ENCODE data around the gene XRCC6.

XRCC6 gene

DNA sequence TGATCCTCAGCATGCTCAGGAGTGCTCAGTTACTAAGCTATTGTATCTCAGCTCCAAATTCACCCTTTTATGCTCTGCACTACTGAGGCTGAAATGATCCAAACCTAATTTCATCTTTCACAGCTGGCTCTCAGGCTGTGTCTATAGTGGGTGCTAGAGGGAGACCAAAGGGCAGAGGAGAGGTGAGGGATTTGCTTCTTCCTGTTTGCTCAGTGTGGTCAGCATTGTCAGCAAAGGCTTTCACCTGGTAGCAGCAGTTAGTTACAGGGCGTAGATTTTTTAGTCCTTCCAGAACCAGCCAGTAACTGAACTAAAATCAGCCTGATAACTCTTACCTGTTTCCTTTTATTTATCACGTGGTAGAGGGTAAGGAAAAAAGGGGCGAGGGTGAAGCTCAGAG, 33.2 kb downstream of the XRCC6 start:
- H2AFZ ChIP-seq (ENCODE audit: low read depth, low read length): no peak overlapping the region
- no peak overlapping the region for H3K4me2 ChIP-seq (ENCODE audit: low read length, poor library complexity, severe bottlenecking)
- H2BK5ac ChIP-seq (ENCODE audit: low read depth, low read length, poor library complexity, severe bottlenecking): no peak overlapping the region
- H3K27ac ChIP-seq (ENCODE audit: low read length, poor library complexity, severe bottlenecking): no peak overlapping the region
- no peak overlapping the region for H3K4me3 ChIP-seq (ENCODE audit: insufficient read depth in 1 of 2, low read depth in 1 of 2, low read length in 2 of 2)
- peaks cover 82 to 89% of the 10 kb centered on the region in 2 experiments for H3K36me3 ChIP-seq (ENCODE audit: control insufficient read depth in 1 of 2, insufficient read depth in 2 of 2, low read depth in 1 of 2, low read length in 2 of 2)
- H4K8ac ChIP-seq (ENCODE audit: low read length): no peak overlapping the region
- H2BK120ac ChIP-seq (ENCODE audit: low read depth, low read length): no peak overlapping the region
- H3K14ac ChIP-seq (ENCODE audit: low read length in 2 of 2): no peak overlapping the region
- H3K27me3 ChIP-seq (ENCODE audit: control insufficient read depth in 1 of 2, insufficient read depth in 1 of 2, low read length in 2 of 2): no peaks in the 10 kb centered on the region
- H3K9ac ChIP-seq (ENCODE audit: low read length): no peak overlapping the region
- no peak overlapping the region for H4K91ac ChIP-seq (ENCODE audit: low read length)
- DNase-seq: no peak
- no peak overlapping the region for H2AK5ac ChIP-seq (ENCODE audit: low read length, severe bottlenecking)
- H3K4ac ChIP-seq (ENCODE audit: low read depth in 1 of 2, low read length in 2 of 2): no peak overlapping the region
- no peaks in the 10 kb centered on the region for H3K9me3 ChIP-seq (ENCODE audit: control insufficient read depth, low read length)
- no peak overlapping the region for H2BK15ac ChIP-seq (ENCODE audit: low read depth, poor library complexity, severe bottlenecking)
- H3K79me1 ChIP-seq (replicated peaks; ENCODE audit: low read length, poor library complexity, severe bottlenecking): peaks cover 38% of the 10 kb centered on the region
- whole genome bisulfite sequencing: 96% methylated on average over 2 of the region's 3 CpGs
- no peak overlapping the region for H3K23ac ChIP-seq (ENCODE audit: low read length in 2 of 2)
- peaks cover 1% of the 10 kb centered on the region for H3K4me1 ChIP-seq (ENCODE audit: control insufficient read depth, insufficient read depth, low read depth, low read length)
- H3K18ac ChIP-seq (ENCODE audit: low read depth in 1 of 2, low read length in 2 of 2): no peak overlapping the region
- no peak overlapping the region for H2BK12ac ChIP-seq (ENCODE audit: low read length in 2 of 2)

- H2BK12ac ChIP-seq (ENCODE audit: low read length in 2 of 2): no peak overlapping the region
- no peak overlapping the region for H3K9ac ChIP-seq (ENCODE audit: low read length)
- H3K4me1 ChIP-seq (ENCODE audit: control insufficient read depth, insufficient read depth, low read depth, low read length): peaks cover 1% of the 10 kb centered on the region
- H2AK5ac ChIP-seq (ENCODE audit: low read length, severe bottlenecking): no peak overlapping the region
- no peak overlapping the region for H4K8ac ChIP-seq (ENCODE audit: low read length)
- no peaks in the 10 kb centered on the region for H3K27me3 ChIP-seq (ENCODE audit: control insufficient read depth in 1 of 2, insufficient read depth in 1 of 2, low read length in 2 of 2)
- no peak overlapping the region for H3K27ac ChIP-seq (ENCODE audit: low read length, poor library complexity, severe bottlenecking)
- 95% methylated on average over 5 of the region's 5 CpGs for WGBS
- H3K36me3 ChIP-seq (ENCODE audit: control insufficient read depth in 1 of 2, insufficient read depth in 2 of 2, low read depth in 1 of 2, low read length in 2 of 2): peaks cover 73 to 95% of the 10 kb centered on the region in 2 experiments
- no peak overlapping the region for H3K4me2 ChIP-seq (ENCODE audit: low read length, poor library complexity, severe bottlenecking)
- no peak overlapping the region for H2BK120ac ChIP-seq (ENCODE audit: low read depth, low read length)
- no peak overlapping the region for H3K18ac ChIP-seq (ENCODE audit: low read depth in 1 of 2, low read length in 2 of 2)
- H3K79me1 ChIP-seq (replicated peaks; ENCODE audit: low read length, poor library complexity, severe bottlenecking): peaks cover 32% of the 10 kb centered on the region
- no peaks in the 10 kb centered on the region for H3K9me3 ChIP-seq (ENCODE audit: control insufficient read depth, low read length)
- H3K4me3 ChIP-seq (ENCODE audit: insufficient read depth in 1 of 2, low read depth in 1 of 2, low read length in 2 of 2): no peak overlapping the region
- no peak overlapping the region for H2AFZ ChIP-seq (ENCODE audit: low read depth, low read length)
- no peak overlapping the region for H2BK5ac ChIP-seq (ENCODE audit: low read depth, low read length, poor library complexity, severe bottlenecking)
- H3K14ac ChIP-seq (ENCODE audit: low read length in 2 of 2): no peak overlapping the region
- no peak overlapping the region for H2BK15ac ChIP-seq (ENCODE audit: low read depth, poor library complexity, severe bottlenecking)
- no peak overlapping the region for H4K91ac ChIP-seq (ENCODE audit: low read length)
- H3K4ac ChIP-seq (ENCODE audit: low read depth in 1 of 2, low read length in 2 of 2): no peak overlapping the region
- H3K23ac ChIP-seq (ENCODE audit: low read length in 2 of 2): no peak overlapping the region
- DNase-seq: peak; percentile 18
Measured at GRCh38 chr22:41656556-41656955, 35.5 kb downstream of the XRCC6 start.

GRCh38 chr22:41657709-41658108, 36.6 kb downstream of the XRCC6 start:
- WGBS: 97% methylated on average over 6 of the region's 6 CpGs
- H3K18ac ChIP-seq (ENCODE audit: low read depth in 1 of 2, low read length in 2 of 2): no peak overlapping the region

GRCh38 chr22:41658869-41659268, 37.8 kb downstream of the XRCC6 start:
- H3K27ac ChIP-seq (ENCODE audit: low read length, poor library complexity, severe bottlenecking): no peak overlapping the region
- 98% methylated on average over 14 of the region's 17 CpGs for WGBS

More at GRCh38 chr22:41657709-41658108, 36.6 kb downstream of the XRCC6 start:
- no peak overlapping the region for H3K23ac ChIP-seq (ENCODE audit: low read length in 2 of 2)
- no peak overlapping the region for H3K9ac ChIP-seq (ENCODE audit: low read length)
- no peak overlapping the region for H2BK5ac ChIP-seq (ENCODE audit: low read depth, low read length, poor library complexity, severe bottlenecking)
- no peak overlapping the region for H3K4ac ChIP-seq (ENCODE audit: low read depth in 1 of 2, low read length in 2 of 2)
- H3K27me3 ChIP-seq (ENCODE audit: control insufficient read depth in 1 of 2, insufficient read depth in 1 of 2, low read length in 2 of 2): no peaks in the 10 kb centered on the region
- no peak overlapping the region for H4K8ac ChIP-seq (ENCODE audit: low read length)
- no peak overlapping the region for H3K14ac ChIP-seq (ENCODE audit: low read length in 2 of 2)
- H2BK120ac ChIP-seq (ENCODE audit: low read depth, low read length): no peak overlapping the region
- no peak overlapping the region for H4K91ac ChIP-seq (ENCODE audit: low read length)
- no peak overlapping the region for H2AK5ac ChIP-seq (ENCODE audit: low read length, severe bottlenecking)
- H3K4me1 ChIP-seq (ENCODE audit: control insufficient read depth, insufficient read depth, low read depth, low read length): no peaks in the 10 kb centered on the region
- H2AFZ ChIP-seq (ENCODE audit: low read depth, low read length): no peak overlapping the region
- no peaks in the 10 kb centered on the region for H3K9me3 ChIP-seq (ENCODE audit: control insufficient read depth, low read length)
- H3K4me3 ChIP-seq (ENCODE audit: insufficient read depth in 1 of 2, low read depth in 1 of 2, low read length in 2 of 2): no peak overlapping the region
- H2BK12ac ChIP-seq (ENCODE audit: low read length in 2 of 2): no peak overlapping the region
- peaks cover 27% of the 10 kb centered on the region for H3K79me1 ChIP-seq (replicated peaks; ENCODE audit: low read length, poor library complexity, severe bottlenecking)
- no peak overlapping the region for H3K27ac ChIP-seq (ENCODE audit: low read length, poor library complexity, severe bottlenecking)
- no peak overlapping the region for H3K4me2 ChIP-seq (ENCODE audit: low read length, poor library complexity, severe bottlenecking)
- no peak for DNase-seq
- no peak overlapping the region for H2BK15ac ChIP-seq (ENCODE audit: low read depth, poor library complexity, severe bottlenecking)
- H3K36me3 ChIP-seq (ENCODE audit: control insufficient read depth in 1 of 2, insufficient read depth in 2 of 2, low read depth in 1 of 2, low read length in 2 of 2): peaks cover 63 to 95% of the 10 kb centered on the region in 2 experiments

More at GRCh38 chr22:41658869-41659268, 37.8 kb downstream of the XRCC6 start:
- H3K4me3 ChIP-seq (ENCODE audit: insufficient read depth in 1 of 2, low read depth in 1 of 2, low read length in 2 of 2): no peak overlapping the region
- no peak overlapping the region for H2BK120ac ChIP-seq (ENCODE audit: low read depth, low read length)
- H3K9me3 ChIP-seq (ENCODE audit: control insufficient read depth, low read length): no peaks in the 10 kb centered on the region
- no peak overlapping the region for H2BK5ac ChIP-seq (ENCODE audit: low read depth, low read length, poor library complexity, severe bottlenecking)
- no peak overlapping the region for H2BK12ac ChIP-seq (ENCODE audit: low read length in 2 of 2)
- H2AK5ac ChIP-seq (ENCODE audit: low read length, severe bottlenecking): no peak overlapping the region
- peaks cover 63 to 95% of the 10 kb centered on the region in 2 experiments for H3K36me3 ChIP-seq (ENCODE audit: control insufficient read depth in 1 of 2, insufficient read depth in 2 of 2, low read depth in 1 of 2, low read length in 2 of 2)
- H4K8ac ChIP-seq (ENCODE audit: low read length): no peak overlapping the region
- DNase-seq: no peak
- H3K27me3 ChIP-seq (ENCODE audit: control insufficient read depth in 1 of 2, insufficient read depth in 1 of 2, low read length in 2 of 2): no peaks in the 10 kb centered on the region
- no peak overlapping the region for H3K9ac ChIP-seq (ENCODE audit: low read length)
- H3K79me1 ChIP-seq (replicated peaks; ENCODE audit: low read length, poor library complexity, severe bottlenecking): peaks cover 25% of the 10 kb centered on the region
- H3K4ac ChIP-seq (ENCODE audit: low read depth in 1 of 2, low read length in 2 of 2): no peak overlapping the region
- H3K4me1 ChIP-seq (ENCODE audit: control insufficient read depth, insufficient read depth, low read depth, low read length): no peaks in the 10 kb centered on the region
- H3K4me2 ChIP-seq (ENCODE audit: low read length, poor library complexity, severe bottlenecking): no peak overlapping the region
- no peak overlapping the region for H3K14ac ChIP-seq (ENCODE audit: low read length in 2 of 2)
- H2BK15ac ChIP-seq (ENCODE audit: low read depth, poor library complexity, severe bottlenecking): no peak overlapping the region
- no peak overlapping the region for H4K91ac ChIP-seq (ENCODE audit: low read length)
- no peak overlapping the region for H2AFZ ChIP-seq (ENCODE audit: low read depth, low read length)
- H3K18ac ChIP-seq (ENCODE audit: low read depth in 1 of 2, low read length in 2 of 2): no peak overlapping the region
- no peak overlapping the region for H3K23ac ChIP-seq (ENCODE audit: low read length in 2 of 2)

All from mesenchymal stem cell (in vitro differentiated cells and primary cell).